GM21528 (cell line): ENCODE measurements around the gene CDK15.
A peak's percentile ranks its signal among the peaks of the same experiment; 100 is the strongest.

Experiments
- ATAC-seq: cut with Tn5 transposase; IDR thresholded peaks from one replicate; pipeline ENCODE4 v1.9.1; 2021; ENCODE audit warnings: mild to moderate bottlenecking, moderate library complexity; ENCODE audit not compliant: unreplicated experiment, low FRiP score

The CDK15 gene

GRCh38 chr2:201904538-201905420 is 98.4 kb downstream of the CDK15 start:
- peak; percentile 87 for ATAC-seq

GRCh38 chr2:201906777-201907562 is 100.6 kb downstream of the CDK15 start:
- no peak for ATAC-seq

GRCh38 chr2:201907563-201907881 is 101.2 kb downstream of the CDK15 start:
- no peak for ATAC-seq

- no peak for ATAC-seq
These were observed 102.6 kb downstream of the CDK15 start for GRCh38 chr2:201908901-201909300.

GRCh38 chr2:201909348-201909747 is 103.0 kb downstream of the CDK15 start:
- no peak for ATAC-seq

GRCh38 chr2:201909961-201910361 is 103.6 kb downstream of the CDK15 start:
- ATAC-seq = no peak

- ATAC-seq = no peak
These were observed 105.0 kb downstream of the CDK15 start for GRCh38 chr2:201911372-201911771.

GRCh38 chr2:201913201-201913600 is 106.9 kb downstream of the CDK15 start:
- no peak for ATAC-seq

- ATAC-seq = no peak
These were observed 109.1 kb downstream of the CDK15 start for GRCh38 chr2:201915446-201915845.

- no peak for ATAC-seq
These were observed 110.2 kb downstream of the CDK15 start for GRCh38 chr2:201916565-201916964.

GRCh38 chr2:201918616-201919307 is 112.4 kb downstream of the CDK15 start:
- no peak for ATAC-seq

GRCh38 chr2:201919308-201919634 is 112.9 kb downstream of the CDK15 start:
- no peak for ATAC-seq

GRCh38 chr2:201923436-201924328 is 117.3 kb downstream of the CDK15 start:
- no peak for ATAC-seq

- ATAC-seq = no peak
These were observed 118.1 kb downstream of the CDK15 start for GRCh38 chr2:201924453-201924852.

- ATAC-seq = no peak
These were observed 118.7 kb downstream of the CDK15 start for GRCh38 chr2:201925056-201925455.

- no peak for ATAC-seq
These were observed 119.7 kb downstream of the CDK15 start for GRCh38 chr2:201926067-201926466.

- ATAC-seq = no peak
These were observed 122.0 kb downstream of the CDK15 start for GRCh38 chr2:201928363-201928762.

GRCh38 chr2:201929281-201930026 is 123.1 kb downstream of the CDK15 start:
- no peak for ATAC-seq

GRCh38 chr2:201930043-201930442 is 123.7 kb downstream of the CDK15 start:
- no peak for ATAC-seq

GRCh38 chr2:201930831-201931230 is 124.5 kb downstream of the CDK15 start:
- no peak for ATAC-seq
